ENCODE data around the gene SNAP91. TPM values are rescaled to one million over a fixed set of nuclear protein-coding genes. Genes with fewer than 3 reads are reported as not detected.

SNAP91 gene
- total RNA-seq, 2 experiments from 2014 or later = not detected

Other genes with a start within 250 kb of the SNAP91 start
- not detected for gene PRSS35, start 196.6 kb downstream of the SNAP91 start, total RNA-seq
- gene RIPPLY2, start 144.3 kb upstream of the SNAP91 start, total RNA-seq = not detected
- 10 to 100 TPM; 30.1 to 32.1 TPM for gene CYB5R4, start 150.6 kb upstream of the SNAP91 start, total RNA-seq